GM12801 (cell line): Measurements from ENCODE around the gene PIGC.

Source experiments
- TF ChIP-seq, protein P1 (sequence below): IDR thresholded peaks from one replicate; pipeline ENCODE4 v1.5.1; 2011; ENCODE audit warnings: control low read depth; ENCODE audit not compliant: insufficient read length; ENCODE audit errors: extremely low read depth

The PIGC gene

DNA sequence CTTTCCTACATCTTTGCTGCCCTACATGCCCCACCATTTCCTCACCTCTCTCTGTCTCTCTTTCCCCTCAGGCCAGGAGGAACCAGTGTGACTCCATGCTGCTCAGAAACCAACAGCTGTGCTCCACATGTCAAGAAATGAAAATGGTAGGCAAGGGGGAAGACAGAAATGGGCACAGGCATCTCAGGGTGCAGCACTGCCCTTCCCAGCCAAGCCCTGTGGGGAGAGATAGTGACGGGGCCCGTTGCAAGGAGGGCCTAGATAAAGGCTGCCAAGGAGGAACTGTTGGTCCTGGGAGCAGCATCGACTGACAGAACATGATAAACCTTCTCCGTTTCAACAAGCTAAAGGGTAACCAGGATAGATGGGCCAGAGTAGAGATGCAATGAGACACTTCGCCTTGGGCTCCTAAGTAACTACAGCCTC, 12.5 kb upstream of the PIGC start:
- TF ChIP-seq, protein P1, sequence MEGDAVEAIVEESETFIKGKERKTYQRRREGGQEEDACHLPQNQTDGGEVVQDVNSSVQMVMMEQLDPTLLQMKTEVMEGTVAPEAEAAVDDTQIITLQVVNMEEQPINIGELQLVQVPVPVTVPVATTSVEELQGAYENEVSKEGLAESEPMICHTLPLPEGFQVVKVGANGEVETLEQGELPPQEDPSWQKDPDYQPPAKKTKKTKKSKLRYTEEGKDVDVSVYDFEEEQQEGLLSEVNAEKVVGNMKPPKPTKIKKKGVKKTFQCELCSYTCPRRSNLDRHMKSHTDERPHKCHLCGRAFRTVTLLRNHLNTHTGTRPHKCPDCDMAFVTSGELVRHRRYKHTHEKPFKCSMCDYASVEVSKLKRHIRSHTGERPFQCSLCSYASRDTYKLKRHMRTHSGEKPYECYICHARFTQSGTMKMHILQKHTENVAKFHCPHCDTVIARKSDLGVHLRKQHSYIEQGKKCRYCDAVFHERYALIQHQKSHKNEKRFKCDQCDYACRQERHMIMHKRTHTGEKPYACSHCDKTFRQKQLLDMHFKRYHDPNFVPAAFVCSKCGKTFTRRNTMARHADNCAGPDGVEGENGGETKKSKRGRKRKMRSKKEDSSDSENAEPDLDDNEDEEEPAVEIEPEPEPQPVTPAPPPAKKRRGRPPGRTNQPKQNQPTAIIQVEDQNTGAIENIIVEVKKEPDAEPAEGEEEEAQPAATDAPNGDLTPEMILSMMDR, result no peak

DNA sequence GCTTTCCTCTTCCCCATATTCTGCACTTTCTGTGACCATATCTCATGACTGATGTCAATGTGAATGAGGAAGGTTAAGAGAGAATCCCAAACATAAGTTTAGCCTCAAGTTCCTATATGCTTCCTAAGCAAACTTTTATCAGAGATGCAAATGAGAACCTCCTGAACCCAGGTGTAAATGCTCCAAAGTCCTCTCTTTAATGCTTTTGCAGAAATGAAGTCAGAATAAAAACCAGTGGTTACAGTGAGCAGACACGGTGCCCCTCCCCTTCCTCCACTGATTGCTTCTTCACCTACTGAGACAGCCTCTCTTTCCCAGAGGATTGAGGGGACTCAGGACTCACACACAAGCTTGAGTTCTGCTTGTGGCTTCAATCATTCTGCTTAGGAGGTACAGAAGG, 11.6 kb upstream of the PIGC start:
- TF ChIP-seq, protein P1, result no peak

DNA sequence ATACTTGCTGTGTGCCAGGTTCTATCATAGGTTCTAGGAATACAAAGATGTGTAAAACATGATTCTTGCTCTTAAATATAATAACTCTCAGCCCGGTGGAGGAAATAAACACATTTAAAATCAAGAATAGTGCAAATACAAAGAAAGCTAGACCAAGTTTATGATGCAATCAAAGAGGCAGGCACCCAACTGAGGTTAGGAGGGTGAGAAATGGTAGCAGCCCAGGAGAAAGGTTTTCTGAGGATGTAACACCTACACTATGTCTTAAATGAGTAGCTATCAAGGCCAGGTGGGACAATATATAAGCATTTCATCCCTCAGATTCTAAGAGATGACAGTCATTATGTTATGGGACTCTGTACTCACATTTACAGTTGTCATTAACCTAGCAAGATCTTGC, 9.7 kb upstream of the PIGC start:
- TF ChIP-seq, protein P1, result no peak

DNA sequence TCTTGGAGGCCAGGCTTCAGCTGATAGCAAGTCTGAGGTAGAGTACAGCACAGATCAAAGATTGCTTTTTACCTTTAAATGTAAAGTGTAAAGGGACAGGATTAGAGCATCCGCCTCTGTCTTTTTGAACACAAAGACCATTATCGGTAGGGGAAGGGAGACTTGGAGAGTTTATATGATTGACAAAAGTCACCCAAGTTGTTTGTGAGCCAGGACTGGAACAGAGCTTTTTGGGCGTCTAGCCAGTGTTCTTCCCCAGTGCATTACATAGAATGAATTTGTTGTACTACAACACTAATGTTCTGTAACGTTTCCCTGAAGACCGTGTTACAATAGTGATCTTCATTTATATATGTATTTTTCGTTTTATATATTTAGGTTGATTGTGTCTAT, 9.3 kb upstream of the PIGC start:
- TF ChIP-seq, protein P1, result no peak

DNA sequence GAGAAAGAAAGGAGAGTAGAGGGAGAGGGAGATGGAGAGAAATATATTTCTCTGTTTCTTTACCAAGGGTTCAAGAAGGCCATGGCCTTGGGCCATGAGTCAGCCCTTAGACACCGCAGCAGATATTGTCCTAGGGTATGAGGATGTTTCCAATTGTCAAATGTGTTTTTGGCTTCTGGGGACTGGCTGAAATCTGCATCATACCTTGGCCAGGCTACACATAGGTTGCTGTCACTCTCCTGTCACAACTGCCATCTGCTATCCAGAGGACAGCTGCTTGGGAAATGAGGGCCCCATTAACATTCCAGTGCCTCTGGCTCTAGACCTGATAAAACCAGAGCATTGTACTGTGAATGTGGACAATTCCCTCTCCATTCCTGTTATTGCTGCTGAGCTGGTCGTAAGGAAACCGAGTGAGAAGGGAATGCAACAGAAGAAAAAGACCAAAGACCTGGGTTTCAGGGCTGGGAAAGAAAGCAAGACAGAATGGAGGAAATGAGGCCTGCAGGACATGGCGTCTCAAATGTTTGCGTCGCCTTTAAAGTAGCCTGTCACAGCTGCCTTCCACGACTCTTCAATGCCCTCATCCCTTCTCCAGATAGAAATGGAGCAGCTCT, 8.8 kb upstream of the PIGC start:
- TF ChIP-seq, protein P1, result no peak

DNA sequence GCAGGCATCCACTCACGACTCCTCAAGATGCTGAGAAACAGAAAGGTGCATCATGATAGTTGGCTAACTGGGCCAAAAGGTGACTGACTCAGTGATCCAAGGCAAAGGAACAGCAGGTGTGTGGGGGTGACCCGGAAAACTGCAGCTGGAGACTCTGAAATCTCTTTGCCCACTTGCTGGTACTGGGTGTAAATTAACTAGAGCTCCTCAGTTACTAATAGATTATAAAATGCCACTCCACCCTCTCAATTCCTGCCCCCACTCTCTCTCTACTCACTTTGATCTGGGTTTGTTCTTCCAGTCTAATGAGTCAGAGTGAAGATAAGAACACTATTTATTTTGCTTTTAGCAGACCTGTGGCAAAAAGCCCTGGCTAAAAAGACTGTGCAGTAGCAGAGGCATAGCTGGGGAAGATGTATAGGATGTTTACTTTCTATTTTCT, 7.2 kb upstream of the PIGC start:
- TF ChIP-seq, protein P1, result no peak

DNA sequence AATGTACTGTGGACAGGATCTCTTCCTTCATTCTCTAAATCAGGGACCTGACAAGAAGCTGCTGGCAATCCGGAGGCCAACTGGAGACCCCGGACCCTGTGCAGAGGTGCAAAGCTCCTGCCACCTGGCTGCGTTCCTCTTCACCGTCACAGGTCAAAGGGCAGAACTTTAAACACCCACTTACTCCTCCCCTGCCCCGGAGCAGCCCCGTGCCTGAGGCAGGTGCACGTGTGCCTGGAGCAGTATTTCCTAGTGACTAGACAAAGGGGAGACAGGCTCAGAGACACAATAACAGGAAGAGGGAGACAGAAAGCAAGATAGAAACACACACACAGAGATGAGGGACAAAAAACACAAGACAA, 6.6 kb upstream of the PIGC start:
- TF ChIP-seq, protein P1, result no peak
